ENCODE measurements around the gene MUC13. TPM values are rescaled to one million over a fixed set of nuclear protein-coding genes. Genes with fewer than 3 reads are reported as not detected.

Gene MUC13
- total RNA-seq, 1 experiment from 2014 or later, result 0.22 TPM

- Mint-ChIP-seq H3K4me1 (peaks cover 6% of the 10 kb centered on the region; the same call in 1 of the 2 replicates), H3K27me3 (ENCODE audit: low read depth) (no peaks in the 10 kb centered on the region), H3K36me3 (no peaks in the 10 kb centered on the region), H3K9me3 (no peaks in the 10 kb centered on the region), H3K27ac (no peak overlapping the region), H3K4me3 (no peak overlapping the region)
- DNase-seq (ENCODE audit: low spot score) (no peak), ATAC-seq (no peak)
- ChIA-PET POLR2A (no interaction called here), CTCF (interaction anchor here (0.5 to 1.1 kb wide), 2 partner anchors 178 to 188 kb away, joined by 3 read pairs; no protein-coding TSS in a partner anchor)
- TF ChIP-seq PRDM15 (CRISPR knock-in tag; IDR thresholded peaks at IDR 0.05), result no peak
- TF ChIP-seq E2F5 (CRISPR knock-in tag; IDR thresholded peaks at IDR 0.05), result no peak
- TF ChIP-seq ZNF121 (CRISPR knock-in tag; IDR thresholded peaks at IDR 0.05), result no peak
- TF ChIP-seq ZNF532 (CRISPR knock-in tag; IDR thresholded peaks at IDR 0.05; ENCODE audit: borderline replicate concordance), result no peak
- TF ChIP-seq HMGA2 (CRISPR knock-in tag; IDR thresholded peaks at IDR 0.05), result no peak
- TF ChIP-seq ERG (CRISPR knock-in tag; IDR thresholded peaks at IDR 0.05), result no peak
- no peak for TF ChIP-seq NR3C1 (CRISPR knock-in tag; conservative IDR thresholded peaks at IDR 0.05; ENCODE audit: low read depth)
- TF ChIP-seq ZNF396 (CRISPR knock-in tag; IDR thresholded peaks at IDR 0.05; ENCODE audit: borderline replicate concordance), result no peak
- no peak for TF ChIP-seq FOXK1 (CRISPR knock-in tag; IDR thresholded peaks at IDR 0.05)
- no peak for TF ChIP-seq JAZF1 (CRISPR knock-in tag; IDR thresholded peaks at IDR 0.05)
- TF ChIP-seq ZSCAN18 (CRISPR knock-in tag; IDR thresholded peaks at IDR 0.05), result no peak
- no peak for TF ChIP-seq MXD4 (CRISPR knock-in tag; IDR thresholded peaks at IDR 0.05; ENCODE audit: borderline replicate concordance)
- TF ChIP-seq TEAD4 (CRISPR knock-in tag; IDR thresholded peaks at IDR 0.05), result no peak
- no peak for TF ChIP-seq ATF1 (CRISPR knock-in tag; IDR thresholded peaks at IDR 0.05)
- no peak for TF ChIP-seq CREB1 (CRISPR knock-in tag; IDR thresholded peaks at IDR 0.05)
- no peak for TF ChIP-seq GRHL2 (CRISPR knock-in tag; IDR thresholded peaks at IDR 0.05; ENCODE audit: insufficient replicate concordance, severe bottlenecking)
- TF ChIP-seq MAX (CRISPR knock-in tag; IDR thresholded peaks at IDR 0.05), result no peak
- no peak for TF ChIP-seq PREB (CRISPR knock-in tag; IDR thresholded peaks at IDR 0.05; ENCODE audit: borderline replicate concordance)
Observed at GRCh38 chr3:124962403-124962940, 27.9 kb upstream of the MUC13 start.

Measured in WTC11 (cell line).